Esophagus muscularis mucosa (tissue), 4 donors: ENCODE data around the gene ATF7. TPM values are rescaled to one million over a fixed set of nuclear protein-coding genes. Genes with fewer than 3 reads are reported as not detected.

Experiments used
- DNase-seq: peaks from one replicate; pipeline ENCODE4 v3.0.0-alpha.2; 2017; ENCODE audit errors: extremely low spot score
- H3K27ac ChIP-seq, 4 donors: fragments of 200-600 bp; sonication (generic); replicated peaks in 1 of 4; 1 replicate in 3 of 4; 2 replicates in 1 of 4; pipeline ENCODE4 v1.5.1; 2016 to 2019; ENCODE audit warnings: mild to moderate bottlenecking in 1 of 4
- H3K27me3 ChIP-seq, 4 donors: fragments of 200-600 bp; sonication (generic); one replicate each; pipeline versions ENCODE4 v1.5.1 to v1.6.0; 2016 to 2019
- H3K36me3 ChIP-seq, 4 donors: fragments of 200-600 bp; sonication (generic); one replicate each; pipeline ENCODE4 v1.5.1; 2016 to 2019
- H3K4me1 ChIP-seq, 4 donors: fragments of 200-600 bp; sonication (generic); one replicate each; pipeline ENCODE4 v1.5.1; 2016 to 2019
- H3K4me3 ChIP-seq, 4 donors: fragments of 200-600 bp; sonication (generic); 1 replicate in 2 of 4; 2 replicates in 2 of 4; pipeline ENCODE4 v1.5.1; 2016 to 2019; ENCODE audit warnings: mild to moderate bottlenecking in 4 of 4, moderate library complexity in 1 of 4
- H3K9me3 ChIP-seq, 4 donors: fragments of 200-600 bp; sonication (generic); 1 replicate in 3 of 4; 2 replicates in 1 of 4; pipeline ENCODE4 v1.5.1; 2016 to 2019
- EP300 ChIP-seq: sonication (generic); formaldehyde crosslinking; IDR thresholded peaks from one replicate; pipeline ENCODE4 v1.6.1; 2017; ENCODE audit warnings: antibody characterized with exemption
- POLR2A ChIP-seq: fragments of 450-650 bp; IDR thresholded peaks from one replicate; pipeline ENCODE4 v1.6.1; 2017; ENCODE audit warnings: antibody characterized with exemption, moderate library complexity, mild to moderate bottlenecking, low read depth
- POLR2AphosphoS5 ChIP-seq, 2 donors: sonication (generic); formaldehyde crosslinking; IDR thresholded peaks; one replicate each; pipeline ENCODE4 v1.6.1; 2017; ENCODE audit warnings: antibody characterized with exemption in 2 of 2
- WGBS: methylation state at CpG from one replicate; pipeline ENCODE4 v1.1.5; 2018; 5-methylcytosine and 5-hydroxymethylcytosine counted together
- intact Hi-C: fragments of 100-400 bp; cut with DNase I; formaldehyde crosslinking; loops from one replicate; pipeline ENCODE4 v1.15.1; 2023
- total RNA-seq, 4 donors: library from RNA; depleted of rRNA; stranded (reverse); fragments of >200 nt; gene quantifications; one replicate each; pipeline versions ENCODE4 v1.1.0 to v1.2.1, GENCODE V29; 2016
- TF ChIP-seq, protein P1 (sequence below), 3 experiments: fragments of 200-600 bp in 2 of 3; fragments of 450-650 bp in 1 of 3; sonication (generic) in 2 of 3; IDR thresholded peaks; one replicate each; pipeline ENCODE4 v1.5.1; 2017 to 2019; ENCODE audit warnings: antibody characterized with exemption in 3 of 3, mild to moderate bottlenecking in 2 of 3, moderate library complexity in 1 of 3

Gene ATF7
- total RNA-seq, 4 donors from 2014 or later, result 23.5 to 43.6 (median 37.1) TPM

DNA sequence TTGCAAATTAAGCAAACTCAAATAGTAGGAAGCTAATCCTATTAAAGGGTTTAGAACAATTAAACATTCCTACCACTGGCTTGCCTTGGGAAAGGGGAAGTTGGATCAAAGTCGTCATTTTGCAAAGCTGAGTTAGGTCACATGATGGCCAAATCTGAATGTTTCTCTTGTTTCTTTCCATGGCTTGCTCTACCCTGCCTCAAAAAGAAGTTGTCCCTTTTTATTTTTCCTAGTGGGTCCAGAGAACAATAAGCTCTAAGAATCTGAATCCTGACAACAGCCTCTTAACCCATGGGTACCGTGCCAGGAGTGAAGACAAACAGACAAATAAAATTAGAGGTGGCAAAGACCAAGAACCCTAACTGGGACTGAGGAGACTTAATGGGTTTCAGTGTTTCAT, 92.7 kb downstream of the ATF7 start:
- H3K27ac ChIP-seq, result no peak overlapping the region
- WGBS, result 67% methylated on average over 2 of the region's 2 CpGs

DNA sequence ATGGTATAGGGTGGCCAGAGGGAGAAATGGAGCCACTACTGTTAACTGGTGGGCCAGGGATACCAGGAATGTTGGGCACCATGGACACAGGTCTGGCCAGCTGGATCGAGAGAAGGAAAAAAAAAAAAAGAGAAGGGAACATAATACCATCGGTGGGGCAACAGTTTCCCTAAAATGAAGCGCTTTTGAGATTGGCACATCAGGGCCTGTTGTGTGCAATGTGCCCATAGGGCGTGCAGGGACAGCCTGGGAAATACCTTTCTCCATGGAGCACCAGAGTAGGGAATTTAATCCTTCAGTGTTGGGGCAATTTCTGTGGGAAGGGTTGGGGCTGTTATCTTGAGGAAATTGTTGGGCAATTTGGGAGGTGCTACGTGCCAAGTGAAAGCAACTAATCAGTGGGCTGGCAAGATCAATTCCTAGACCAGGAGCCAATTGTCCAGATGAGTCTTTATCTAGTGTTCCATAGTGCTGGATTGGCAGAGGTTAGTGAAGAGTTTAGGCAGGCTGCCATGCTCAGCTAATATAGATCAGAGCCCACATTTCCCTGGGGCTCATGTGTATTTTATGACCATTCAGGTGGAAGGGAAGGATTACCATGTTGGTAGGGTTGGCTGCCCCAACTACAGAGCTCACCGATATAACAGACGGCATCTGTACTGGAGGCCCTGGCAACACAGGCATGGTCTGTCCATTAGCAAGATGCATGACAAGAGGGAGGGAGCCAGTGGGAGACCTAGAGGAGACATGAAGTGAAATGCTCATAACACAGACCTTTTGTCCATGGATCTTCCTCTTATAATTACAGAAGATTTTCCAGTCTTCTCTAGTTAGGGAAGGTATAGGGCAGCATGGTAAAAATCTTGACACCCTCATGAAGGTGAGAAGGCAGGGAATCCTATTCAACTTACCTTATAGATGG, 93.4 kb downstream of the ATF7 start:
- Histone ChIP-seq H3K27me3 (no peaks in the 10 kb centered on the region), H3K36me3 (peaks cover 85 to 100% (median 98%) of the 10 kb centered on the region in 4 donors), H3K9me3 (no peaks in the 10 kb centered on the region), H3K4me3 (no peak overlapping the region), H3K27ac (no peak overlapping the region), H3K4me1 (peaks cover 0 to 5% (median under 1%) of the 10 kb centered on the region in 4 donors)
- WGBS, result 83% methylated on average over 7 of the region's 7 CpGs
- no peak for DNase-seq
- intact Hi-C loops, result no loop called here
- TF ChIP-seq POLR2AphosphoS5 (IDR thresholded peaks at IDR 0.05) (no peak), POLR2A (no peak), EP300 (no peak)
- TF ChIP-seq, protein P1, sequence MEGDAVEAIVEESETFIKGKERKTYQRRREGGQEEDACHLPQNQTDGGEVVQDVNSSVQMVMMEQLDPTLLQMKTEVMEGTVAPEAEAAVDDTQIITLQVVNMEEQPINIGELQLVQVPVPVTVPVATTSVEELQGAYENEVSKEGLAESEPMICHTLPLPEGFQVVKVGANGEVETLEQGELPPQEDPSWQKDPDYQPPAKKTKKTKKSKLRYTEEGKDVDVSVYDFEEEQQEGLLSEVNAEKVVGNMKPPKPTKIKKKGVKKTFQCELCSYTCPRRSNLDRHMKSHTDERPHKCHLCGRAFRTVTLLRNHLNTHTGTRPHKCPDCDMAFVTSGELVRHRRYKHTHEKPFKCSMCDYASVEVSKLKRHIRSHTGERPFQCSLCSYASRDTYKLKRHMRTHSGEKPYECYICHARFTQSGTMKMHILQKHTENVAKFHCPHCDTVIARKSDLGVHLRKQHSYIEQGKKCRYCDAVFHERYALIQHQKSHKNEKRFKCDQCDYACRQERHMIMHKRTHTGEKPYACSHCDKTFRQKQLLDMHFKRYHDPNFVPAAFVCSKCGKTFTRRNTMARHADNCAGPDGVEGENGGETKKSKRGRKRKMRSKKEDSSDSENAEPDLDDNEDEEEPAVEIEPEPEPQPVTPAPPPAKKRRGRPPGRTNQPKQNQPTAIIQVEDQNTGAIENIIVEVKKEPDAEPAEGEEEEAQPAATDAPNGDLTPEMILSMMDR (IDR thresholded peaks at IDR 0.05), result no peak

More for the DNA sequence above, 92.7 kb downstream of the ATF7 start:
- intact Hi-C loops, result no loop called here
- peaks cover 80 to 100% (median 95%) of the 10 kb centered on the region in 4 donors for H3K36me3 ChIP-seq
- no peaks in the 10 kb centered on the region for H3K27me3 ChIP-seq
- no peak for DNase-seq
- no peak overlapping the region for H3K4me3 ChIP-seq
- peaks cover 0 to 9% (median 5%) of the 10 kb centered on the region in 4 donors for H3K4me1 ChIP-seq
- TF ChIP-seq EP300 (no peak), POLR2AphosphoS5 (IDR thresholded peaks at IDR 0.05) (no peak), POLR2A (no peak)
- TF ChIP-seq, protein P1 (IDR thresholded peaks at IDR 0.05), result no peak
- no peaks in the 10 kb centered on the region for H3K9me3 ChIP-seq

DNA sequence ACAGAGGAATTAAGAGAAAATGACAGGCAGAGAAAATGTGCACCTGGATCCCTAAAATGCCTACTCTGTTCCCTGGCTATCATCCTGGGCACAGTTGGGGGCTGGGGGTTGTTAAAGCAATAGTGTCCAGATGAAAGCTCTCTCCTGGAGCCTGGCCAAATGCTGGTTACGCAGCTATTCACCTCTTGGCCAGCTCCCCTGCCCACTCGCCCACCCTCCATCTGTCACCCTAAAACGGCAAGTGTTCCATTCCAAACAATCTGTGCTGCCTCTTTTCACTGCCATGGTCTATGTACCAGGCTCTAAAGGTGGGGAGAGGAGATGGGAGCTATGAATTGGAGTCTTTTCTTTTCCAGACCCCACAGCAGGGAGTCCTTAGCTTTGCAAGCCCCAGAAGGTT, 94.2 kb downstream of the ATF7 start:
- Histone ChIP-seq H3K27ac (no peak overlapping the region), H3K36me3 (peaks cover 90 to 100% (median 98%) of the 10 kb centered on the region in 4 donors), H3K4me1 (peaks cover 0 to 5% (median 0%) of the 10 kb centered on the region in 4 donors), H3K4me3 (no peak overlapping the region), H3K27me3 (no peaks in the 10 kb centered on the region), H3K9me3 (no peaks in the 10 kb centered on the region)
- TF ChIP-seq POLR2AphosphoS5 (IDR thresholded peaks at IDR 0.05) (no peak), POLR2A (no peak), EP300 (no peak)
- TF ChIP-seq, protein P1 (IDR thresholded peaks at IDR 0.05), result no peak
- no peak for DNase-seq
- 38% methylated on average over 3 of the region's 3 CpGs for WGBS
- intact Hi-C loops, result no loop called here

DNA sequence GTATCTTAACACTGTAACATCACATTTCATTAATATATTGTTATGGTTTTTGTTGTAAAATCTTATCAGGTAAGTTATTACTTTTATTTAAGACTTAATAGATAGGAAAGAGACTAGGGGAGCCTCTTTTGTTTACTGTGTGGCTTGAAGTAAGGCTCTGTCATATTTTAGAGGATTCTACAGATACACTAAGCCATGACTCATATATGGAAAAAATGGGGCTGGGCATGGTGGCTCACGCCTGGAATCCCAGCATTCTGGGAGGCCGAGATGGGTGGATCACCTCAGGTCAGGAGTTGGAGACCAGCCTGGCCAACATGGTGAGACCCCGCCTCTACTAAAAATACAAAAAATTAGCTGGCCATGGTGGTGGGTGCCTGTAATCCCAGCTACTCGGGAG, 95.3 kb downstream of the ATF7 start:
- intact Hi-C loops, result no loop called here
- Histone ChIP-seq H3K27me3 (no peaks in the 10 kb centered on the region), H3K36me3 (peaks cover 82 to 100% (median 97%) of the 10 kb centered on the region in 4 donors), H3K4me1 (peaks cover 0 to 5% (median 0%) of the 10 kb centered on the region in 4 donors), H3K9me3 (no peaks in the 10 kb centered on the region), H3K27ac (no peak overlapping the region), H3K4me3 (no peak overlapping the region)
- TF ChIP-seq EP300, result no peak
- TF ChIP-seq POLR2AphosphoS5 (IDR thresholded peaks at IDR 0.05), result no peak
- TF ChIP-seq, protein P1 (IDR thresholded peaks at IDR 0.05), result no peak
- no peak for TF ChIP-seq POLR2A
- WGBS, result 85% methylated on average over 3 of the region's 4 CpGs
- no peak for DNase-seq
